RPMI8226 (cell line): ENCODE data around the gene SLIRP.
"Not testable (repeated sequence)": the region's sequence is repeated elsewhere in the genome, so short reads cannot be mapped to it uniquely, and the experiment has no call there.

Experiments used
- DNase-seq: peaks from one replicate; pipeline ENCODE4 v3.0.0-alpha.2; 2015

SLIRP gene

GRCh38 chr14:77707724-77708408 is at the start of gene SLIRP, which contains the start of gene ALKBH1:
TSS of gene SLIRP (plus strand) at chr14:77708103. CDS start at chr14:77708112, 9 bp downstream.
TSS of gene ALKBH1 (minus strand) at chr14:77708023. CDS start at chr14:77708004, 19 bp downstream.
- DNase-seq, result peak; percentile 88

GRCh38 chr14:77659831-77660230 is 48.1 kb upstream of the SLIRP start:
- no peak for DNase-seq

DNA sequence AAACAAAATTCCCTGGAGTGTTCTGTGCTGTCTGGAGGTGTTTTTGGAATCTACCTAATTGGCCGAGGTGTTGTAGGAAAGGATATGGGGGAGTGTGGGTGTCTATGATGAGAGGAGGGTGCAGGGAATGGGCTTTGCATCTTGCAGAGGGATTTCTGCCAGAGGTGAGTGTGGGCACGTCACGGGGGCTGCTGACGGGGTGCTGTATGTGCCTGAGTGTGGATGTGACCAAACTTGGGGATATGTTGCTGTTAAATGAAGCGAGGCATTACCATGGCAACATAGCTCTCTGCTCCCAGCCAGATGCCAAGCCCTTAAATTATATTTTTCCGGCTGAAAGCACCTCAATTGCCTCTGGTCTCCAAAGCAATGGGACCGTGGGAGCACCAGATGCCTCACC is 47.1 kb upstream of the SLIRP start:
- no peak for DNase-seq

GRCh38 chr14:77661562-77661961 is 46.3 kb upstream of the SLIRP start:
- DNase-seq, result not testable (repeated sequence)

- no peak for DNase-seq
These were observed 44.6 kb upstream of the SLIRP start for GRCh38 chr14:77663293-77663692.

DNA sequence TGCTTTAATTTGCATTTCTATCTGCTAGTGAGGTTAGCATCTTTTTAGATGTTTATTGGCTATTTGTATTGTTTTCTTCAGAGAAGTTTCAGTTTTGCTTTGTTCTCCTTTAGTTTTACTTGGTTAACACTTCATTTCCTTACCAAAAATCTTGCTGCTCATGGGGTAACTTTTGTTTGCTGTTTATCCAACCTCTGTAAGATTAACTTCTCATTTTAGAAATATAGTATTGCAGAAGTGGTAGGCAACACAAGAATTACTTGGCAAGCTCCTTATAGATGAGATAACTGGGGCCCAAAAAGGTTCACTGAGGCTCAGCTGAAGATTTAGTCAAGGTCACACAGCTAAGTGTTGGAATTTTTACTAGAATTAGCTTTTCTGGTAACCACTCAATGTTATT is 40.6 kb upstream of the SLIRP start:
- no peak for DNase-seq

DNA sequence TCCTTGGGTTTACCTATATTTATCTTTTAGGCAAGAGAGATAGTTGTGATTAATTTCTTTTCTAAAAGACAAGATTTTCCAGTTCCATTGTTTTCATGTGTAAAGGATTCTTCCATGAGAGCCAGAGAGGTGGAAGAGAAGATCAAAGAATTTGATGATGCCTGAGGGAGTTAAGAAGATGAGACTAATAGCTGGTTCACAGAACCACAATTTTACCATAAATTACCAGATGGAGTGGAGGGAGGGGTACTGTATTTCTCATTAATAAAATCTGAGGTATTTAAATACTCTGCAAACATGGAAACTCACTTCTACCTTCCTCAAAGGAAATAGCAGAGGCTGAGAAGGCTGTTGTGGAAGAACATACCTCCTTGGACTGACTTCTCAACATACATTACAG is 34.7 kb upstream of the SLIRP start:
- no peak for DNase-seq

DNA sequence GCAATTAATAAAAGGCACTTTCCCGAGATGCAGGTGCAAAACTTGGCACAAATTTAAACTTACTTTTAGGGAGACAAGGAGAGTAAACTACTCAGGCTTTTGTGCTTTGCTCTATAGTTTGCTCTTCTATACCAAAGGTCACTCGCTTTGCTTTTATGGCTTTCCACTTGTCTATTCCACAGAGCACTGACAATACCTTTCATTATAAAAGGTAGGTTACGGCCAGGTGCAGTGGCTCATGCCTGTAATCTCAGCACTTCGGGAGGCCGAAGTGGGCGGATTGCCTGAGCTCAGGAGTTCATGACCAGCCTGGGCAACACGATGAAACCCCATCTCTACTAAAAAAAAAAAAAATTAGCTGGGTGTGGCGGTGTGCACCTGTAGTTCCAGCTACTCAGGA is 33.0 kb upstream of the SLIRP start:
- DNase-seq, result no peak

- DNase-seq, result no peak
These were observed 26.4 kb upstream of the SLIRP start for GRCh38 chr14:77681196-77682157.

- DNase-seq, result no peak
These were observed 25.7 kb upstream of the SLIRP start for GRCh38 chr14:77682158-77682553.

GRCh38 chr14:77691259-77691658 is 16.6 kb upstream of the SLIRP start:
- DNase-seq, result no peak

GRCh38 chr14:77707355-77707723 is 564 bp upstream of the SLIRP start:
- DNase-seq, result peak; percentile 25

DNA sequence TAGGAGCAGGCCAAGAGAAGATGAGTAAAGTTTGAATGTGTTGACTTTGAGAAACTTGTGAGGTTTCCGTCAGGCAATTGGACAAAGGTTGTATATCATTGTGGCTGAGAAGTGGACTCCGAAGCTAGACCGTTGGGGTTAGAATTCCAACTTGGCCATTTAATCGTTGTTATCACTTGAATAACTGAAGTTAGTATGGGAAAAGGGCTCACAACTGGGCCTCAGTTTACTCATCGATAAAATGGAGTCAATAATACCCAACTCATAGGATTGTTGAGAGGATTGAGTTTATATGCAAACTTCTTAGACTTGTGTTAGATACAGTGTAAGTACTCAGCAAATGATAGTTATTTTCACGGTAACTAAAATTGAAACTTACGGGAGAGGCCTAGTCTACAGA is 846 bp downstream of the SLIRP start:
- no peak for DNase-seq

- no peak for DNase-seq
These were observed 1.5 kb downstream of the SLIRP start for GRCh38 chr14:77709412-77709811.

GRCh38 chr14:77710364-77710763 is 2.5 kb downstream of the SLIRP start:
- no peak for DNase-seq

DNA sequence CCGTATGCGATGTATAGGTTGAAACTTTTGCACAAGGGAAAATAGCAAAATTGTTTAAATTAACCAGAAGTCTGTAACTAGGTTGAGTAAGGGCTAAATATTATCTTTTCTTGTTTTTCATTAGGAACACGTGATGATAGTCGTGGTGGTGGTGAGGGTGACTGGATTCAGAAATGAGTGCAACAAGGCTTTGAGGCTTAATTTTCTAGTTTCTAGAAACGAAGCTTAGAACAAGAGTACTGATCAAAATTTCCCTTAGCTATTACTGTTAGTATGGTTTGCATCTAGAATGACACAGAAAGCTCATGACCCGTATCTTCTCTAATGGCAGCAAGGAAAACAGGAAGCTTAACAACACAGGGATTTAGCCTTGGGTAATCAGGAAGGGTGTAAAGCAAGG is 7.0 kb downstream of the SLIRP start:
- no peak for DNase-seq

DNA sequence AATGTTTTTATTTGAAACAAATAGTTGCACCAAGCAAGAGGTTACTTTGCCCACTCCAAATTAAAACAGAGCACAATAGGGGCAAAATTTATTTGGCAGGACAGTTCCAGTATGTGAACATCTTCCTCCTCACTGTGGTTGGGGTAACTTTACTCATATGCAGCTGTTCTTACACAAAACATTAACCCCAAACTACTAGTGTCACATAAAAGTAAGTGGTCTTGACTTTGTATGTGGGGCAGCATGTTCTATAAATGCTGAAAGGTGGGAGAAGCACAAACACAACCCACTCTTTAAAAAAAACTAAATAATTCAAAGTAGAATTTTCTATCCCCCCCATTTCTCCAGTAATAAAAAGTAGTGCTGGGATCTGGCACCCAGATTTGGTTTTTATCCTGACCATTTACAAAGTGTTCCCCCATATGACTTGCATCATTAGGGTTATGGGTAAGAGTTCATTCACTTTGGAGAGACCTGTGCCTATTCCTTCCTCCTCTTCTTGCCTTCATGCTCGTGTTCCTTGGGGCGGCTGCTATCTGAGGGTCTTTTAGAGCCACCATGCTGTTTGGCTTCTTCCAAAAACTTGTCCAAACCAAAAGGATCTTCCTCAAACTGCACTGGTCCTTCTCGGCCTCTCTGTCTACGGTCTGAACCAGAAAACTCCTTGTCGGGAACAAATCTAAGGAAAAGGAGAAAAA is 9.9 kb downstream of the SLIRP start:
- no peak for DNase-seq

GRCh38 chr14:77721437-77721836 is 13.5 kb downstream of the SLIRP start:
- no peak for DNase-seq

- DNase-seq, result no peak
These were observed 14.4 kb downstream of the SLIRP start for GRCh38 chr14:77722301-77722700.

- DNase-seq, result no peak
These were observed 23.1 kb downstream of the SLIRP start for GRCh38 chr14:77730976-77731497.

DNA sequence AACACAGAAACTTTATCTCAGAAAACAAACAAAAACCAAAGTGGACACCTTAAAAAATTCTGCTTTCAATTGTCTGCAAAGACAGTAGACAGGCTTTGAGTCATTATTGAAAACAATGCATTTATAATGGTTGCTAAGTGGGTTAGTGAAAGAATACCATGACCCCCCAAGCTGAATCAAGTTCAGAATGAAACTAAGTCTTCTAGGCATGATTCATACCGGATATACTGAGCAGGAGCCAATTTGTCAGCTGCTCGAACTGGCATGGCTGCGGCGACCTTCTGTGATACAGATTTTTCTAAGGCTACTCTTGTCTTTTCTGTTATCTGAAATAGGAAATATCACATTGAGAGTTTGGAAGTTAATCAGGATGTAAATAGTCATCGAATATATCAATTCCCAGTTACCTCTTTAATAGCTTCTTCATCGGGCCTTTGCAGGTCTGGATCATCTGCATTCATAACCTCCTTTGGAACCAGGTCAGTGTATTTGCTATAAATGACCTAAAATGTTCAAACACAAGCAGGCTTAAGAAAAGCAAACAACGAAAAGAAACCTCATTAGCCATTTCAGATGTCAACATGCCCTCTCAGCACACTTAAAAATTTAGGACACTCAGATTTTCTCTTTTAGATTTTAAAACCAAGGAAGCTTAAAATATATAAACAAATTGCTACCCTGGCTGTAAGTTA is 30.8 kb downstream of the SLIRP start:
- no peak for DNase-seq

DNA sequence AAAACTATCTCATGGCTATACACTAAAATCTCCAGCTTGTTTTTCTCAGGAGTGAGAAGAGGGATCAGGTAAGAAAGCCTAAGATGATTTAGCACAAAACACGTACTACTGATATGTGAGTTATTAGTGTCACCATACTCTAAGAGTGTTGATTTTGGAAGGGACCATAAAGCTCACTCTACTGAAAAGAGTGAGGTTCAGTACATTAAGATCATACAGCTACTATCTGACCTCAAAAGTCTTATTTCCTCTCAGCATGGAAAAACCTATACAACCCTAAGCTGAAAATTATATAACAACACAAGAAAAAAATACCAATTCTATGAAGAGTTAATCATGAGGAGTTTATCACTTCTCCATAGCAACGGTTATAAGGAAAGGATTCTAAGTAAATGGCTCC is 33.5 kb downstream of the SLIRP start:
- no peak for DNase-seq
